B cell (primary cell): ENCODE data around the gene ZBED4. TPM values are rescaled to one million over a fixed set of nuclear protein-coding genes. Genes with fewer than 3 reads are reported as not detected.

Experiments used
- ATAC-seq: fragments of 200-7000 bp; cut with Tn5 transposase; one replicate; pipeline ENCODE4 v1.10.0; 2021; ENCODE audit warnings: low read depth, mild to moderate bottlenecking, moderate number of reproducible peaks, moderate library complexity
- CTCF ChIA-PET: fragments of 350-600 bp; sonication (Branson Sonifier 250); formaldehyde crosslinking; loops from one replicate; lab custom pipeline; 2021; ENCODE audit warnings: antibody characterized with exemption, inconsistent platforms; lab: Charles Lee
- POLR2A ChIA-PET: fragments of 350-600 bp; sonication (Branson Sonifier 250); formaldehyde crosslinking; loops from one replicate; lab custom pipeline; 2021; ENCODE audit warnings: antibody characterized with exemption; lab: Charles Lee
- DNase-seq: peaks from one replicate; pipeline ENCODE4 v3.0.0; 2013
- H2AFZ ChIP-seq: 2 replicates; pipeline ENCODE4 v1.6.1; 2012; ENCODE audit warnings: mild to moderate bottlenecking, low read depth, low read length; ENCODE audit not compliant: insufficient read depth, poor library complexity, severe bottlenecking
- H3K27ac ChIP-seq, 2 donors: 1 replicate in 1 of 2; 2 replicates in 1 of 2; pipeline ENCODE4 v1.5.1; 2012 to 2013; ENCODE audit warnings: low read length in 2 of 2, mild to moderate bottlenecking in 2 of 2, moderate library complexity in 1 of 2
- H3K27me3 ChIP-seq, 4 experiments: fragments of 200-600 bp in 1 of 4; sonication (generic) in 1 of 4; replicated peaks in 1 of 4; 1 replicate in 2 of 4; 2 replicates in 2 of 4; pipeline versions ENCODE4 v1.6.1 to v1.7.0; 2013 to 2016; ENCODE audit warnings: low read length in 3 of 4, mild to moderate bottlenecking in 2 of 4, mixed read lengths in 1 of 4, moderate library complexity in 1 of 4; ENCODE audit not compliant: insufficient read depth in 4 of 4, control insufficient read depth in 3 of 4; ENCODE audit errors: control extremely low read depth in 1 of 4
- H3K36me3 ChIP-seq, 2 experiments: replicated peaks in 1 of 2; 1 replicate in 1 of 2; 2 replicates in 1 of 2; pipeline versions ENCODE4 v1.6.1 to v1.7.1; 2013; ENCODE audit warnings: low read length in 1 of 2; ENCODE audit not compliant: insufficient read depth in 2 of 2, control insufficient read depth in 1 of 2; ENCODE audit errors: control extremely low read depth in 1 of 2, extremely low read depth in 1 of 2
- H3K4me1 ChIP-seq, 2 donors: fragments of 200-600 bp in 1 of 2; sonication (generic) in 1 of 2; 1 replicate in 1 of 2; 2 replicates in 1 of 2; pipeline versions ENCODE4 v1.5.1 to v1.6.1; 2013 to 2017; ENCODE audit warnings: low read length in 2 of 2; ENCODE audit not compliant: control insufficient read depth in 2 of 2, insufficient read depth in 2 of 2
- H3K4me2 ChIP-seq: replicated peaks from 2 replicates; pipeline ENCODE3; 2012; ENCODE audit warnings: mild to moderate bottlenecking, low read depth, low read length; ENCODE audit not compliant: poor library complexity, severe bottlenecking
- H3K4me3 ChIP-seq, 5 experiments: fragments of 200-600 bp in 1 of 5; sonication (generic) in 1 of 5; 1 replicate in 3 of 5; 2 replicates in 2 of 5; pipeline versions ENCODE4 v1.5.1 to v1.7.0; 2011 to 2016; ENCODE audit warnings: low read length in 4 of 5, mild to moderate bottlenecking in 4 of 5, low read depth in 2 of 5, control low read depth in 1 of 5, moderate library complexity in 1 of 5; ENCODE audit not compliant: insufficient read depth in 1 of 5; ENCODE audit errors: control extremely low read depth in 1 of 5, extremely low read depth in 1 of 5
- H3K79me2 ChIP-seq: fragments of 200-600 bp; sonication (generic); one replicate; pipeline ENCODE4 v1.6.0; 2016; ENCODE audit warnings: low read length; ENCODE audit not compliant: control insufficient read depth, insufficient read depth
- H3K9ac ChIP-seq: fragments of 200-600 bp; sonication (generic); 2 replicates; pipeline ENCODE4 v1.6.1; 2017; ENCODE audit warnings: mild to moderate bottlenecking, low read length, moderate library complexity
- H3K9me3 ChIP-seq, 3 donors: one replicate each; pipeline versions ENCODE4 v1.6.1 to v1.7.1; 2013; ENCODE audit warnings: low read length in 2 of 3; ENCODE audit not compliant: control insufficient read depth in 2 of 3, insufficient read depth in 1 of 3; ENCODE audit errors: control extremely low read depth in 1 of 3
- H4K20me1 ChIP-seq: 2 replicates; pipeline ENCODE4 v1.6.0; 2012; ENCODE audit warnings: mild to moderate bottlenecking, low read length; ENCODE audit not compliant: insufficient read depth, control insufficient read depth, poor library complexity, severe bottlenecking
- H3K27ac Mint-ChIP-seq: one replicate; pipeline ENCODE4 v1.8.0; 2021; ENCODE audit warnings: mixed read lengths
- H3K27me3 Mint-ChIP-seq: one replicate; pipeline ENCODE4 v1.8.0; 2021; ENCODE audit warnings: mixed read lengths
- H3K4me1 Mint-ChIP-seq: one replicate; pipeline ENCODE4 v1.8.0; 2021; ENCODE audit warnings: mixed read lengths
- H3K4me3 Mint-ChIP-seq: one replicate; pipeline ENCODE4 v1.8.0; 2021; ENCODE audit warnings: mixed read lengths
- H3K9me3 Mint-ChIP-seq: one replicate; pipeline ENCODE4 v1.8.0; 2022; ENCODE audit warnings: mixed read lengths; ENCODE audit not compliant: insufficient read depth
- CTCF ChIP-seq: fragments of 200-600 bp; IDR thresholded peaks from one replicate; pipeline ENCODE4 v1.8.0; 2022; ENCODE audit warnings: antibody characterized with exemption, mild to moderate bottlenecking
- EZH2 ChIP-seq: IDR thresholded peaks from 2 replicates; pipeline ENCODE4 v1.6.1; 2012; ENCODE audit warnings: borderline replicate concordance, low read depth, mild to moderate bottlenecking, moderate library complexity, low read length; ENCODE audit not compliant: insufficient read depth, poor library complexity, severe bottlenecking
- WGBS: methylation state at CpG from one replicate; pipeline ENCODE4 v1.1.5; 2013; ENCODE audit warnings: missing lambda C conversion rate; ENCODE audit not compliant: insufficient coverage; 5-methylcytosine and 5-hydroxymethylcytosine counted together
- intact Hi-C: fragments of 100-400 bp; cut with micrococcal nuclease; formaldehyde crosslinking; loops from one replicate; pipeline ENCODE4 v1.10.0; 2022
- polyA plus RNA-seq: library from polyadenylated mRNA; depleted of rRNA; stranded (reverse); fragments of >200 nt; gene quantifications from 2 replicates; pipeline ENCODE4 v1.2.3, GENCODE V29; 2012
- total RNA-seq, 2 donors: library from RNA; stranded (reverse); fragments of 120-200 nt in 1 of 2; gene quantifications; 1 replicate in 1 of 2; 2 replicates in 1 of 2; pipeline versions ENCODE4 v1.2.3 to v1.2.4, GENCODE V29; 2013 to 2022

The ZBED4 gene
- total and polyA plus RNA-seq, 2 donors (not counting 1 experiment from before 2014, with no cell fraction given): 5.9 to 14.6 TPM

GRCh38 chr22:49929994-49930575, 76.4 kb downstream of the ZBED4 start:
- H3K4me1 ChIP-seq: peaks cover 62 to 77% of the 10 kb centered on the region in 2 donors
- peak overlapping the region; percentile 47 for H3K9ac ChIP-seq
- intact Hi-C loops: loop anchor here (2.0 to 10.0 kb wide), 5 partner anchors 41 to 545 kb away; partner anchors contain the start of genes BRD1 and SBF1
- H3K4me3 Mint-ChIP-seq: peak overlapping the region; percentile 77
- no peaks in the 10 kb centered on the region for H3K27me3 Mint-ChIP-seq
- peak overlapping the region in 4 of 5 experiments; percentile 21 to 50 (median 30) for H3K4me3 ChIP-seq
- H2AFZ ChIP-seq: peak overlapping the region; percentile 44
- H3K27ac ChIP-seq: peak overlapping the region; percentile 94 to 97
- H3K4me1 Mint-ChIP-seq: peaks cover 60% of the 10 kb centered on the region
- H3K4me2 ChIP-seq: peak overlapping the region; percentile 82
- no peaks in the 10 kb centered on the region for H3K36me3 ChIP-seq
- H3K27ac Mint-ChIP-seq: peak overlapping the region; percentile 95
- 64% methylated on average over 21 of the region's 21 CpGs for WGBS
- TF ChIP-seq EZH2 (no peak), CTCF (no peak)
- CTCF ChIA-PET: interaction anchor here (0.6 to 5.0 kb wide), 24 partner anchors 9 to 540 kb away, joined by 3 to 127 read pairs (median 5); partner anchors contain the start of gene PIM3
- H3K27me3 ChIP-seq: no peaks in the 10 kb centered on the region
- H3K79me2 ChIP-seq: peaks cover 19% of the 10 kb centered on the region
- no peaks in the 10 kb centered on the region for H3K9me3 Mint-ChIP-seq
- peaks cover 0 to 5% (median 0%) of the 10 kb centered on the region in 3 donors for H3K9me3 ChIP-seq
- no peak for ATAC-seq
- no peaks in the 10 kb centered on the region for H4K20me1 ChIP-seq
- no peak for DNase-seq
- POLR2A ChIA-PET: interaction anchor here (0.6 to 4.6 kb wide), 11 partner anchors 12 to 260 kb away, joined by 3 to 75 read pairs (median 19); partner anchors contain the start of genes ALG12, CRELD2 and PIM3
